ENCODE data around the gene PDS5A. TPM values are rescaled to one million over a fixed set of nuclear protein-coding genes. Genes with fewer than 3 reads are reported as not detected.
"Not testable (repeated sequence)": the region's sequence is repeated elsewhere in the genome, so short reads cannot be mapped to it uniquely, and the experiment has no call there.

The PDS5A gene
- total RNA-seq, 2 donors from 2014 or later, result 88.2 to 98.6 TPM

DNA sequence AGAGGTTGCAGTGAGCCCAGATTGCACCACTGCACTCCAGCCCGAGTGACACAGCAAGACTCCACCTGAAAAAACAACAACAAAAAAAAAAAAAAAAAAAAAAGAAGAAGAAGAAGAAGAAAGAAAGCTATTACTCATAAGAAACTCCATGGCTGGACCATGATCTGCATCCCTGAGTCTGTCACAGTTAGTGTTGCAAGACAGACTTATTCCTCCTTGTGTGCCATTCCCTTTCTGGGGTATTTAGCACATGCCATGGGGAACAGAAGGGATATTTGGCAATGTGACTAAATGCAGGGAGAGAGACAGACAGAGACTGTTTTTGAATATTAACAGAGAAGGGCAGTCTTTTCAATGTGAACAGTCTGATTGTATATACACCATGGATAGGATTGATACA is 16.7 kb upstream of the PDS5A start:
- Histone ChIP-seq H3K4me3 (ENCODE audit: low read length) (no peak overlapping the region), H3K4me1 (ENCODE audit: control insufficient read depth, insufficient read depth, low read length) (peaks cover 2% of the 10 kb centered on the region), H3K36me3 (ENCODE audit: control insufficient read depth, insufficient read depth, low read length) (no peaks in the 10 kb centered on the region), H3K27me3 (ENCODE audit: control insufficient read depth, insufficient read depth, low read length, poor library complexity, severe bottlenecking) (no peaks in the 10 kb centered on the region), H3K27ac (ENCODE audit: low read depth, low read length) (no peak overlapping the region), H3K9me3 (ENCODE audit: control insufficient read depth, low read length) (peaks cover 4% of the 10 kb centered on the region), H3K9ac (ENCODE audit: extremely low read depth, low read length, poor library complexity, severe bottlenecking) (no peak overlapping the region)
- TF ChIP-seq, protein P1, sequence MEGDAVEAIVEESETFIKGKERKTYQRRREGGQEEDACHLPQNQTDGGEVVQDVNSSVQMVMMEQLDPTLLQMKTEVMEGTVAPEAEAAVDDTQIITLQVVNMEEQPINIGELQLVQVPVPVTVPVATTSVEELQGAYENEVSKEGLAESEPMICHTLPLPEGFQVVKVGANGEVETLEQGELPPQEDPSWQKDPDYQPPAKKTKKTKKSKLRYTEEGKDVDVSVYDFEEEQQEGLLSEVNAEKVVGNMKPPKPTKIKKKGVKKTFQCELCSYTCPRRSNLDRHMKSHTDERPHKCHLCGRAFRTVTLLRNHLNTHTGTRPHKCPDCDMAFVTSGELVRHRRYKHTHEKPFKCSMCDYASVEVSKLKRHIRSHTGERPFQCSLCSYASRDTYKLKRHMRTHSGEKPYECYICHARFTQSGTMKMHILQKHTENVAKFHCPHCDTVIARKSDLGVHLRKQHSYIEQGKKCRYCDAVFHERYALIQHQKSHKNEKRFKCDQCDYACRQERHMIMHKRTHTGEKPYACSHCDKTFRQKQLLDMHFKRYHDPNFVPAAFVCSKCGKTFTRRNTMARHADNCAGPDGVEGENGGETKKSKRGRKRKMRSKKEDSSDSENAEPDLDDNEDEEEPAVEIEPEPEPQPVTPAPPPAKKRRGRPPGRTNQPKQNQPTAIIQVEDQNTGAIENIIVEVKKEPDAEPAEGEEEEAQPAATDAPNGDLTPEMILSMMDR (conservative IDR thresholded peaks at IDR 0.05), result no peak
- Mint-ChIP-seq H3K4me1 (peaks cover 5% of the 10 kb centered on the region), H3K36me3 (ENCODE audit: low read depth) (no peaks in the 10 kb centered on the region), H3K4me3 (no peak overlapping the region), H3K27me3 (ENCODE audit: insufficient read depth) (no peaks in the 10 kb centered on the region), H3K9me3 (peaks cover 14% of the 10 kb centered on the region), H3K27ac (no peak overlapping the region)
- 83% methylated on average over 1 of the region's 1 CpG; no CpG with 5 or more reads in 1 of the 2 experiments for WGBS, 2 experiments (ENCODE audit: insufficient coverage in 1 of 2, insufficient read length in 1 of 2)
- DNase-seq, result no peak

DNA sequence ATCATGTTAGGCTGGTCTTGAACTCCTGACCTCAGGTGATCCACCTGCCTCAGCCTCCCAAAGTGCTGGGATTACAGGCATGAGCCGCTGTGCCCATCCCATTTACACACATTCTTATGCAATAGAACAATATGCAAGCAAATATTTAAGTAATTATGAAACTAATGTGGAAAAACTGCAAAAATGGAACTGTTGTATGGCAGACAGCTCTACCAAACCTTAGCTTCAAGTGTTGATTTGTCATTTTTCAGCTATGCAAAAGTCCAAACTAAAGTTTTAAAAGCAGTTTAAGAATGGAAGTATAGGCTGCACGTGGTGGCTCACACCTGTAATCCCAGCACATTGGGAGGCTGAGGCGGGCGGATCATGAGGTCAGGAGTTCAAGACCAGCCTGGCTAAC is 11.7 kb upstream of the PDS5A start:
- not testable (repeated sequence) for H3K9me3 ChIP-seq (ENCODE audit: control insufficient read depth, low read length); H3K36me3 Mint-ChIP-seq (ENCODE audit: low read depth); H3K4me1 ChIP-seq (ENCODE audit: control insufficient read depth, insufficient read depth, low read length); H3K27ac ChIP-seq (ENCODE audit: low read depth, low read length); H3K4me3 Mint-ChIP-seq; H3K36me3 ChIP-seq (ENCODE audit: control insufficient read depth, insufficient read depth, low read length); H3K27me3 Mint-ChIP-seq (ENCODE audit: insufficient read depth); DNase-seq; H3K27ac Mint-ChIP-seq; H3K9me3 Mint-ChIP-seq; H3K27me3 ChIP-seq (ENCODE audit: control insufficient read depth, insufficient read depth, low read length, poor library complexity, severe bottlenecking); H3K4me3 ChIP-seq (ENCODE audit: low read length); H3K9ac ChIP-seq (ENCODE audit: extremely low read depth, low read length, poor library complexity, severe bottlenecking); H3K4me1 Mint-ChIP-seq
- WGBS, 2 experiments (ENCODE audit: insufficient coverage in 1 of 2, insufficient read length in 1 of 2), result 79 to 92% methylated on average over 3 of the region's 4 CpGs

DNA sequence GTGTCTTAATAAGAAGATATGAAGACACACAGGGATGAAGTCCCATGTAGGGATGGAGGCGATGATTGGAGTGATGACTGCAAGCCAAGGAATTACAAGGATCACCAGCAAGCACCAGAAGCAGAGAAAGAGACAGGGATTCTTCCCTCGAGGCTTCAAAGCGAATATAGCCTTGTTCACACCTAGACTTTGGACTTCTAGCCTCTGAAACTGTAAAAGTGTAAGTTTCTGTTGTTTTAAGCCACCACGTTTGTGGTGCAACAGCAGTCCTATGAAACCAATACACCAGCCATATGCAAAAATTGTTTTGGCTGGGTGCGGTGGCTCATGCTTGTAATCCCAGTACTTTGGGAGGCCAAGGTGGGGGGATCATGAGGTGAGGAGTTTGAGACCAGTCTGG is 9.8 kb upstream of the PDS5A start:
- 92 to 97% methylated on average over 4 to 5 of the region's 5 CpGs for WGBS, 2 experiments (ENCODE audit: insufficient coverage in 1 of 2, insufficient read length in 1 of 2)
- TF ChIP-seq, protein P1 (conservative IDR thresholded peaks at IDR 0.05), result no peak
- Mint-ChIP-seq H3K27me3 (ENCODE audit: insufficient read depth) (no peaks in the 10 kb centered on the region), H3K4me1 (no peaks in the 10 kb centered on the region), H3K9me3 (no peaks in the 10 kb centered on the region), H3K36me3 (ENCODE audit: low read depth) (no peaks in the 10 kb centered on the region), H3K4me3 (no peak overlapping the region), H3K27ac (no peak overlapping the region)
- peaks cover under 1% of the 10 kb centered on the region for H3K4me1 ChIP-seq (ENCODE audit: control insufficient read depth, insufficient read depth, low read length)
- H3K36me3 ChIP-seq (ENCODE audit: control insufficient read depth, insufficient read depth, low read length), result no peaks in the 10 kb centered on the region
- H3K9me3 ChIP-seq (ENCODE audit: control insufficient read depth, low read length), result no peaks in the 10 kb centered on the region
- H3K4me3 ChIP-seq (ENCODE audit: low read length), result no peak overlapping the region
- H3K27me3 ChIP-seq (ENCODE audit: control insufficient read depth, insufficient read depth, low read length, poor library complexity, severe bottlenecking), result no peaks in the 10 kb centered on the region
- no peak overlapping the region for H3K9ac ChIP-seq (ENCODE audit: extremely low read depth, low read length, poor library complexity, severe bottlenecking)
- DNase-seq, result no peak
- H3K27ac ChIP-seq (ENCODE audit: low read depth, low read length), result no peak overlapping the region

DNA sequence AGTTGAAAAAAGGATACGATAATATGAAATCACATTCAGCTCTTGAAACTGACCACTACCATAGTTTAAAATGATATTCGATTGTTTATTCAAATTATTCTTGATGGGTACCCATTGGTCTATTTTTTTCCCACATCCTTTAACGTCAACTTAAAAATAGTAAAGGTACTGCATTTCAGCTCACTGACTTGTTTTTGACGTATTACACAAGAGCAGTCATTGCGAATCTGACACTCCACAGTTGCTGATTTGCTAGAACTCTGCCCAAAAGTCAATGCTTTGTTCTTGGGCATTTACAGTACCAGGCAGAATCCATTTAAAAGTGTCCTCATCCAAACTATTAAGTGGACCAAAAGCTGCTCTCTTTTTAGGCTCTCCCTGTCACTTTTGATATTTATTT is 1.2 kb upstream of the PDS5A start:
- Mint-ChIP-seq H3K9me3 (no peaks in the 10 kb centered on the region), H3K27ac (no peak overlapping the region), H3K27me3 (ENCODE audit: insufficient read depth) (no peaks in the 10 kb centered on the region), H3K4me1 (peaks cover 14% of the 10 kb centered on the region), H3K4me3 (no peak overlapping the region), H3K36me3 (ENCODE audit: low read depth) (peaks cover 20% of the 10 kb centered on the region)
- Histone ChIP-seq H3K27ac (ENCODE audit: low read depth, low read length) (no peak overlapping the region), H3K36me3 (ENCODE audit: control insufficient read depth, insufficient read depth, low read length) (peaks cover 24% of the 10 kb centered on the region), H3K9me3 (ENCODE audit: control insufficient read depth, low read length) (no peaks in the 10 kb centered on the region), H3K4me3 (ENCODE audit: low read length) (no peak overlapping the region), H3K4me1 (ENCODE audit: control insufficient read depth, insufficient read depth, low read length) (no peaks in the 10 kb centered on the region), H3K27me3 (ENCODE audit: control insufficient read depth, insufficient read depth, low read length, poor library complexity, severe bottlenecking) (no peaks in the 10 kb centered on the region), H3K9ac (ENCODE audit: extremely low read depth, low read length, poor library complexity, severe bottlenecking) (no peak overlapping the region)
- TF ChIP-seq, protein P1 (conservative IDR thresholded peaks at IDR 0.05), result no peak
- WGBS, 2 experiments (ENCODE audit: insufficient coverage in 1 of 2, insufficient read length in 1 of 2), result 89 to 93% methylated on average over 5 of the region's 5 CpGs
- no peak for DNase-seq

Data from endodermal cell (in vitro differentiated cells).